Measurements from ENCODE around the gene MMS19. TPM values are rescaled to one million over a fixed set of nuclear protein-coding genes. Genes with fewer than 3 reads are reported as not detected.

MMS19 gene
- total RNA-seq, 4 donors from 2014 or later, result 111 to 238 (median 118) TPM

- no peak for DNase-seq (ENCODE audit: low spot score in 2 of 2)
- Histone ChIP-seq H3K27me3 (no peaks in the 10 kb centered on the region), H3K4me1 (peaks cover 44% of the 10 kb centered on the region), H3K4me3 (no peak overlapping the region), H3K27ac (no peak overlapping the region), H3K36me3 (peaks cover 2% of the 10 kb centered on the region), H3K9me3 (no peaks in the 10 kb centered on the region)
- TF ChIP-seq POLR2AphosphoS5 (IDR thresholded peaks at IDR 0.05) (no peak), EP300 (IDR thresholded peaks at IDR 0.05) (no peak), POLR2A (IDR thresholded peaks at IDR 0.05) (no peak)
- TF ChIP-seq, protein P1, sequence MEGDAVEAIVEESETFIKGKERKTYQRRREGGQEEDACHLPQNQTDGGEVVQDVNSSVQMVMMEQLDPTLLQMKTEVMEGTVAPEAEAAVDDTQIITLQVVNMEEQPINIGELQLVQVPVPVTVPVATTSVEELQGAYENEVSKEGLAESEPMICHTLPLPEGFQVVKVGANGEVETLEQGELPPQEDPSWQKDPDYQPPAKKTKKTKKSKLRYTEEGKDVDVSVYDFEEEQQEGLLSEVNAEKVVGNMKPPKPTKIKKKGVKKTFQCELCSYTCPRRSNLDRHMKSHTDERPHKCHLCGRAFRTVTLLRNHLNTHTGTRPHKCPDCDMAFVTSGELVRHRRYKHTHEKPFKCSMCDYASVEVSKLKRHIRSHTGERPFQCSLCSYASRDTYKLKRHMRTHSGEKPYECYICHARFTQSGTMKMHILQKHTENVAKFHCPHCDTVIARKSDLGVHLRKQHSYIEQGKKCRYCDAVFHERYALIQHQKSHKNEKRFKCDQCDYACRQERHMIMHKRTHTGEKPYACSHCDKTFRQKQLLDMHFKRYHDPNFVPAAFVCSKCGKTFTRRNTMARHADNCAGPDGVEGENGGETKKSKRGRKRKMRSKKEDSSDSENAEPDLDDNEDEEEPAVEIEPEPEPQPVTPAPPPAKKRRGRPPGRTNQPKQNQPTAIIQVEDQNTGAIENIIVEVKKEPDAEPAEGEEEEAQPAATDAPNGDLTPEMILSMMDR (IDR thresholded peaks at IDR 0.05), result no peak
- 33% methylated on average over 2 of the region's 2 CpGs for WGBS
Measured at GRCh38 chr10:97494151-97494550, 4.1 kb downstream of the MMS19 start.

DNA sequence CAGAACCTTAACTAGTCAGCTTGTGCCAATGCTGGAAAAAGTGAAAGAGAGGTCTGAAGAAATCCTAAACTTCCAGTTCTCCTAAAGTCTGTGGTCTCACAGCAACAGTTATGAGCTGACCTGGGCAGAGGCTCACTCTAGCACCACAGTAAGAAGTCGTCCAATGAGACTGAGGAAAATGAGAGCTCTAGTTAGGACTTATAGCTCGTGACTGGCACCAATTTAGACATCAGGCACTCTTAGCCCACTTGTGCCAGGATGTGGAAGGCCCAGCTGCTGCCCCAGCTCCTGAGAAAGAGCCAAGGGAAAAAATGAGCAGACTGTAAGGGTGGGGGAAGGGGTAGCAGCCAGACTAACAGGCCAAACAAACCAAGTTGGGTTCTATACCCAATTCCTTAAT lies 7.6 kb downstream of the MMS19 start:
- DNase-seq (ENCODE audit: low spot score in 2 of 2), result no peak

GRCh38 chr10:97485647-97486281 lies 12.5 kb downstream of the MMS19 start:
- Histone ChIP-seq H3K27ac (no peak overlapping the region), H3K36me3 (peaks cover 20% of the 10 kb centered on the region), H3K4me3 (no peak overlapping the region), H3K27me3 (no peaks in the 10 kb centered on the region), H3K9me3 (no peaks in the 10 kb centered on the region), H3K4me1 (peaks cover 17% of the 10 kb centered on the region)
- DNase-seq (ENCODE audit: low spot score in 2 of 2), result no peak
- TF ChIP-seq POLR2A (IDR thresholded peaks at IDR 0.05) (no peak), EP300 (IDR thresholded peaks at IDR 0.05) (no peak)
- TF ChIP-seq, protein P1 (IDR thresholded peaks at IDR 0.05), result no peak
- 89% methylated on average over 4 of the region's 4 CpGs for WGBS

More for the DNA sequence above, 7.6 kb downstream of the MMS19 start:
- Histone ChIP-seq H3K27ac (no peak overlapping the region), H3K36me3 (peaks cover 2% of the 10 kb centered on the region), H3K4me3 (no peak overlapping the region), H3K9me3 (no peaks in the 10 kb centered on the region), H3K27me3 (no peaks in the 10 kb centered on the region), H3K4me1 (peaks cover 25% of the 10 kb centered on the region)
- 47% methylated on average over 2 of the region's 2 CpGs for WGBS
- TF ChIP-seq, protein P1 (IDR thresholded peaks at IDR 0.05), result no peak
- TF ChIP-seq EP300 (IDR thresholded peaks at IDR 0.05) (no peak), POLR2AphosphoS5 (IDR thresholded peaks at IDR 0.05) (no peak), POLR2A (IDR thresholded peaks at IDR 0.05) (no peak)

- no peak overlapping the region for H3K4me3 ChIP-seq
- peaks cover 27% of the 10 kb centered on the region for H3K4me1 ChIP-seq
- H3K36me3 ChIP-seq, result peaks cover 37% of the 10 kb centered on the region
- no peak for DNase-seq (ENCODE audit: low spot score in 2 of 2)
- WGBS, result 97% methylated on average over 1 of the region's 1 CpG
- H3K27me3 ChIP-seq, result no peaks in the 10 kb centered on the region
- H3K9me3 ChIP-seq, result no peaks in the 10 kb centered on the region
- TF ChIP-seq, protein P1 (IDR thresholded peaks at IDR 0.05), result no peak
- no peak for TF ChIP-seq EP300 (IDR thresholded peaks at IDR 0.05)
- no peak for TF ChIP-seq POLR2A (IDR thresholded peaks at IDR 0.05)
- no peak for TF ChIP-seq POLR2AphosphoS5 (IDR thresholded peaks at IDR 0.05)
- no peak overlapping the region for H3K27ac ChIP-seq
Measured at GRCh38 chr10:97483921-97484320, 14.3 kb downstream of the MMS19 start.

GRCh38 chr10:97483506-97483905 lies 14.7 kb downstream of the MMS19 start:
- no peak overlapping the region for H3K4me3 ChIP-seq
- H3K4me1 ChIP-seq, result peaks cover 27% of the 10 kb centered on the region
- peaks cover 41% of the 10 kb centered on the region for H3K36me3 ChIP-seq
- 62% methylated on average over 3 of the region's 3 CpGs for WGBS
- H3K27me3 ChIP-seq, result no peaks in the 10 kb centered on the region
- H3K27ac ChIP-seq, result no peak overlapping the region
- no peak for DNase-seq (ENCODE audit: low spot score in 2 of 2)
- no peaks in the 10 kb centered on the region for H3K9me3 ChIP-seq
- no peak for TF ChIP-seq EP300 (IDR thresholded peaks at IDR 0.05)
- TF ChIP-seq POLR2AphosphoS5 (IDR thresholded peaks at IDR 0.05), result no peak
- TF ChIP-seq, protein P1 (IDR thresholded peaks at IDR 0.05), result no peak
- TF ChIP-seq POLR2A (IDR thresholded peaks at IDR 0.05), result no peak
